GM23338 (cell line): ENCODE data around the gene NUDT16L1. TPM values are rescaled to one million over a fixed set of nuclear protein-coding genes. Genes with fewer than 3 reads are reported as not detected.

ENCODE experiments used
- ATAC-seq: fragments of 200-7000 bp; cut with Tn5 transposase; 3 replicates; pipeline ENCODE4 v1.9.1; 2020
- DNase-seq: peaks from one replicate; pipeline ENCODE4 v3.0.0-alpha.2; 2015; ENCODE audit warnings: low spot score
- H2AFZ ChIP-seq: fragments of 200-600 bp; sonication (generic); 2 replicates; pipeline ENCODE4 v1.8.0; 2016; ENCODE audit warnings: antibody characterized with exemption, mild to moderate bottlenecking, moderate library complexity
- H3F3A ChIP-seq: fragments of 200-600 bp; sonication (generic); replicated peaks from 2 replicates; pipeline ENCODE4 v1.8.0; 2017; ENCODE audit warnings: antibody characterized with exemption, mixed run types, low read depth
- H3K27ac ChIP-seq: fragments of 200-600 bp; sonication (generic); 2 replicates; pipeline ENCODE4 v1.6.1; 2016; ENCODE audit warnings: low read depth
- H3K27me3 ChIP-seq: fragments of 200-600 bp; sonication (generic); 2 replicates; pipeline ENCODE4 v1.8.0; 2016; ENCODE audit warnings: mild to moderate bottlenecking, mixed run types, moderate library complexity; ENCODE audit not compliant: insufficient read depth
- H3K36me3 ChIP-seq: fragments of 200-600 bp; sonication (generic); 2 replicates; pipeline ENCODE4 v1.8.0; 2016; ENCODE audit warnings: mild to moderate bottlenecking; ENCODE audit not compliant: insufficient read depth
- H3K4me1 ChIP-seq: fragments of 200-600 bp; sonication (generic); 2 replicates; pipeline ENCODE4 v1.8.0; 2016; ENCODE audit warnings: mild to moderate bottlenecking, moderate library complexity; ENCODE audit not compliant: insufficient read depth
- H3K4me2 ChIP-seq: fragments of 200-600 bp; sonication (generic); 2 replicates; pipeline ENCODE4 v1.7.1; 2017; ENCODE audit warnings: mixed run types
- H3K4me3 ChIP-seq: fragments of 200-600 bp; sonication (generic); 2 replicates; pipeline ENCODE4 v1.6.1; 2016; ENCODE audit warnings: mixed run types
- H3K79me2 ChIP-seq: fragments of 200-600 bp; sonication (generic); replicated peaks from 2 replicates; pipeline ENCODE4 v1.8.0; 2017; ENCODE audit warnings: mild to moderate bottlenecking; ENCODE audit not compliant: insufficient read depth
- H3K9me2 ChIP-seq: fragments of 200-600 bp; sonication (generic); 2 replicates; pipeline ENCODE4 v1.8.0; 2017; ENCODE audit not compliant: insufficient read depth
- H4K20me1 ChIP-seq: fragments of 200-600 bp; sonication (generic); replicated peaks from 2 replicates; pipeline ENCODE4 v1.8.0; 2017; ENCODE audit warnings: mild to moderate bottlenecking; ENCODE audit not compliant: insufficient read depth
- H3K27ac Mint-ChIP-seq: 2 replicates; pipeline ENCODE4 v1.8.0; 2020; ENCODE audit warnings: inconsistent platforms, mild to moderate bottlenecking, moderate library complexity, mixed read lengths
- H3K27me3 Mint-ChIP-seq: 3 replicates; pipeline ENCODE4 v1.8.0; 2022; ENCODE audit warnings: low read depth, mild to moderate bottlenecking, moderate library complexity, mixed read lengths, inconsistent platforms; ENCODE audit not compliant: insufficient read depth, poor library complexity
- H3K36me3 Mint-ChIP-seq: 3 replicates; pipeline ENCODE4 v1.8.0; 2021; ENCODE audit warnings: low read depth, mild to moderate bottlenecking, inconsistent platforms, moderate library complexity, mixed read lengths
- H3K4me1 Mint-ChIP-seq: 3 replicates; pipeline ENCODE4 v1.8.0; 2020; ENCODE audit warnings: mild to moderate bottlenecking, inconsistent platforms, mixed read lengths
- H3K4me3 Mint-ChIP-seq: 3 replicates; pipeline ENCODE4 v1.8.0; 2021; ENCODE audit warnings: moderate library complexity, mild to moderate bottlenecking, inconsistent platforms, mixed read lengths
- H3K9me3 Mint-ChIP-seq: 3 replicates; pipeline ENCODE4 v1.8.0; 2020; ENCODE audit warnings: moderate library complexity, mild to moderate bottlenecking, inconsistent platforms, mixed read lengths
- CREB1 ChIP-seq: fragments of 250-450 bp; sonication (Bioruptor Pico); IDR thresholded peaks from 2 replicates; pipeline ENCODE4 v1.5.0; 2020; ENCODE audit warnings: low read depth, mild to moderate bottlenecking, moderate library complexity
- EZH2 ChIP-seq: fragments of 200-600 bp; sonication (generic); IDR thresholded peaks from one replicate; pipeline ENCODE4 v1.8.0; 2017; ENCODE audit warnings: antibody characterized with exemption, mild to moderate bottlenecking, low read depth; ENCODE audit not compliant: unreplicated experiment
- EZH2phosphoT487 ChIP-seq: fragments of 200-600 bp; sonication (generic); IDR thresholded peaks from one replicate; pipeline ENCODE4 v1.8.1; 2018; ENCODE audit warnings: antibody characterized with exemption; ENCODE audit not compliant: unreplicated experiment
- JUNB ChIP-seq: IDR thresholded peaks from one replicate; pipeline ENCODE4 v1.6.1; 2016; ENCODE audit warnings: antibody characterized with exemption; ENCODE audit not compliant: unreplicated experiment
- NANOG ChIP-seq: IDR thresholded peaks from 2 replicates; pipeline ENCODE4 v1.6.1; 2016; ENCODE audit warnings: antibody characterized with exemption, borderline replicate concordance
- POLR2AphosphoS5 ChIP-seq: IDR thresholded peaks from 2 replicates; pipeline ENCODE4 v1.6.1; 2016; ENCODE audit warnings: antibody characterized with exemption, low read depth
- STAT1 ChIP-seq: IDR thresholded peaks from one replicate; pipeline ENCODE4 v1.6.1; 2016; ENCODE audit warnings: antibody characterized with exemption; ENCODE audit not compliant: unreplicated experiment
- ZNF114 ChIP-seq: fragments of 250-450 bp; sonication (Bioruptor Pico); IDR thresholded peaks from 2 replicates; pipeline ENCODE4 v1.5.0; 2020; ENCODE audit warnings: mild to moderate bottlenecking, moderate library complexity
- polyA plus RNA-seq: library from polyadenylated mRNA; unstranded; fragments of >200 nt; fragmentation: Nextera tagmentation; extraction: Ambion mirVana; gene quantifications from 2 replicates; pipeline ENCODE4 v1.2.1, GENCODE V29; 2016
- total RNA-seq: library from RNA; depleted of rRNA; stranded (reverse); fragments of >200 nt; shearing (Covaris generic); gene quantifications from 2 replicates; pipeline ENCODE4 v1.2.3, GENCODE V29; 2014
- TF ChIP-seq, protein P1 (sequence below), 2 experiments: fragments of 200-600 bp in 1 of 2; sonication (generic) in 1 of 2; conservative IDR thresholded peaks; 2 replicates each; pipeline versions ENCODE4 v1.5.1 to v1.6.1; 2016 to 2017; ENCODE audit warnings: antibody characterized with exemption in 2 of 2, low read depth in 2 of 2, mild to moderate bottlenecking in 2 of 2, moderate library complexity in 1 of 2
- TF ChIP-seq, protein P2 (sequence below): IDR thresholded peaks from 2 replicates; pipeline ENCODE4 v1.6.1; 2016; ENCODE audit warnings: antibody characterized with exemption
- TF ChIP-seq, protein P3 (sequence below): IDR thresholded peaks from one replicate; pipeline ENCODE4 v1.6.1; 2018; ENCODE audit warnings: antibody characterized with exemption; ENCODE audit not compliant: unreplicated experiment

Gene NUDT16L1
- total and polyA plus RNA-seq, 2 experiments from 2014 or later = 37.1 to 80.4 TPM

DNA sequence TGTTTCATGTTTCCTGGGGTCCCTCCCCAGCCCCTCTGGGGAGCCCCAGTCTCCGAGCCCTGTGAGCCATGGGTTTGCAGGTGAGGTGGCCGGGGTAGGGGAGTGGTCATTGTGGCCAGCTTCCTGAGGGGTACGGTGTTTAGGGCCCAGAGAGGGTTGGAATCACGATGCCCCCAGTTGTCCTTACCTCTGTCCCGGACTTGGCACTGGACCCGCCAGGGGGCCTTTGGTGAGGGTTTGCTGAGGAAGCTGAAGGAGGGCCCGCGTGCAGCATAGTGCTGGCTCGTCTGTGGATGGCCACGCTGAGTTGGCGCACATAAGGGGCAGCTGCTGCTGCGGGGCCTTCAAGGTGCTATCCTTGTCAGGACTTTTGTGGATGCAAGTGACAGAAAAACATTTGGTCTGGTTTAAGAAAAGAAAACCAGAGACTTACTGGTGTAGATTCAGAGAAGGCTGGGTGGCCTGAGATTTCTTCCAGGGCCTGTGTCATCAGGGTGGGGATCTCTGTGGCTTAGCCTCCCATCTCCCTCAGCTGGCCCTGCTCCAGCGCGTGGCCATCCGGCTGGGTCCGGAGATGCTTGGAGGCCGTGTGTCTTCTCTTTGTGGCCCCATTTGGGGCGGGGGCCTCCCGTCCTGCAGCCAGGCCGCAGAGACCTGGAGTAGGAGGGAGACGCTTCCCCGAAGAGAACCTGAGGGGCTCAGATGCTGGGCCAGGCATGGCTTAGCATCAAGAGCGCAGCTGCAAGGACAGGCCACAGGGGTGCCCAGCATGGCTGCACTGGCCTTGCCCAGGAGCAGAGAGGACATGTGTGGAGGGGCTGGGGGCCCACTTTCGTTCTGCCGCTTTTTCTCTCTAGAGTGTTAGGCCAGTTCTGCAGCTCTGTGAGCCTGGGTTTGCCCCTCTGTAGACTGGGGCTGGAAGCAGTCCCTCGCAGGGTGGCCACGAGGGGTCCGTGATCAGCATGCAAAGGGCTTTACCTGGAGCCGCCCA, 33.7 kb upstream of the NUDT16L1 start:
- DNase-seq (no peak), ATAC-seq (no peak; the same call in 2 of the 3 replicates)
- no peaks in the 10 kb centered on the region for H3K27me3 ChIP-seq
- no peak overlapping the region for H3K4me3 ChIP-seq
- no peak overlapping the region for H3K27ac ChIP-seq
- H3K4me2 ChIP-seq = no peak overlapping the region
- TF ChIP-seq, protein P1, sequence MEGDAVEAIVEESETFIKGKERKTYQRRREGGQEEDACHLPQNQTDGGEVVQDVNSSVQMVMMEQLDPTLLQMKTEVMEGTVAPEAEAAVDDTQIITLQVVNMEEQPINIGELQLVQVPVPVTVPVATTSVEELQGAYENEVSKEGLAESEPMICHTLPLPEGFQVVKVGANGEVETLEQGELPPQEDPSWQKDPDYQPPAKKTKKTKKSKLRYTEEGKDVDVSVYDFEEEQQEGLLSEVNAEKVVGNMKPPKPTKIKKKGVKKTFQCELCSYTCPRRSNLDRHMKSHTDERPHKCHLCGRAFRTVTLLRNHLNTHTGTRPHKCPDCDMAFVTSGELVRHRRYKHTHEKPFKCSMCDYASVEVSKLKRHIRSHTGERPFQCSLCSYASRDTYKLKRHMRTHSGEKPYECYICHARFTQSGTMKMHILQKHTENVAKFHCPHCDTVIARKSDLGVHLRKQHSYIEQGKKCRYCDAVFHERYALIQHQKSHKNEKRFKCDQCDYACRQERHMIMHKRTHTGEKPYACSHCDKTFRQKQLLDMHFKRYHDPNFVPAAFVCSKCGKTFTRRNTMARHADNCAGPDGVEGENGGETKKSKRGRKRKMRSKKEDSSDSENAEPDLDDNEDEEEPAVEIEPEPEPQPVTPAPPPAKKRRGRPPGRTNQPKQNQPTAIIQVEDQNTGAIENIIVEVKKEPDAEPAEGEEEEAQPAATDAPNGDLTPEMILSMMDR (conservative IDR thresholded peaks at IDR 0.05; ENCODE audit: low read depth in 2 of 2) = no peak
- TF ChIP-seq JUNB (no peak), ZNF114 (CRISPR knock-in tag) (no peak), EZH2 (no peak), EZH2phosphoT487 (no peak), CREB1 (no peak)
- TF ChIP-seq, protein P2, sequence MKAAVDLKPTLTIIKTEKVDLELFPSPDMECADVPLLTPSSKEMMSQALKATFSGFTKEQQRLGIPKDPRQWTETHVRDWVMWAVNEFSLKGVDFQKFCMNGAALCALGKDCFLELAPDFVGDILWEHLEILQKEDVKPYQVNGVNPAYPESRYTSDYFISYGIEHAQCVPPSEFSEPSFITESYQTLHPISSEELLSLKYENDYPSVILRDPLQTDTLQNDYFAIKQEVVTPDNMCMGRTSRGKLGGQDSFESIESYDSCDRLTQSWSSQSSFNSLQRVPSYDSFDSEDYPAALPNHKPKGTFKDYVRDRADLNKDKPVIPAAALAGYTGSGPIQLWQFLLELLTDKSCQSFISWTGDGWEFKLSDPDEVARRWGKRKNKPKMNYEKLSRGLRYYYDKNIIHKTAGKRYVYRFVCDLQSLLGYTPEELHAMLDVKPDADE = no peak
- H3K4me3 Mint-ChIP-seq = no peak overlapping the region
- H3K27ac Mint-ChIP-seq = no peak overlapping the region
- H3K9me3 Mint-ChIP-seq = no peaks in the 10 kb centered on the region
- peaks cover 3% of the 10 kb centered on the region for H3K27me3 Mint-ChIP-seq
- H3K9me2 ChIP-seq = no peaks in the 10 kb centered on the region
- H3K36me3 Mint-ChIP-seq = peaks cover 16% of the 10 kb centered on the region
- no peaks in the 10 kb centered on the region for H3K4me1 ChIP-seq
- no peaks in the 10 kb centered on the region for H3F3A ChIP-seq
- H4K20me1 ChIP-seq = 0 out of 2 replicates have a peak, but pooled peaks cover 4% of the 10 kb centered on the region
- no peaks in the 10 kb centered on the region; the same call in 1 of the 2 replicates for H3K79me2 ChIP-seq
- H3K4me1 Mint-ChIP-seq = peaks cover 2% of the 10 kb centered on the region; the same call in 1 of the 3 replicates
- no peak overlapping the region for H2AFZ ChIP-seq
- no peaks in the 10 kb centered on the region for H3K36me3 ChIP-seq

DNA sequence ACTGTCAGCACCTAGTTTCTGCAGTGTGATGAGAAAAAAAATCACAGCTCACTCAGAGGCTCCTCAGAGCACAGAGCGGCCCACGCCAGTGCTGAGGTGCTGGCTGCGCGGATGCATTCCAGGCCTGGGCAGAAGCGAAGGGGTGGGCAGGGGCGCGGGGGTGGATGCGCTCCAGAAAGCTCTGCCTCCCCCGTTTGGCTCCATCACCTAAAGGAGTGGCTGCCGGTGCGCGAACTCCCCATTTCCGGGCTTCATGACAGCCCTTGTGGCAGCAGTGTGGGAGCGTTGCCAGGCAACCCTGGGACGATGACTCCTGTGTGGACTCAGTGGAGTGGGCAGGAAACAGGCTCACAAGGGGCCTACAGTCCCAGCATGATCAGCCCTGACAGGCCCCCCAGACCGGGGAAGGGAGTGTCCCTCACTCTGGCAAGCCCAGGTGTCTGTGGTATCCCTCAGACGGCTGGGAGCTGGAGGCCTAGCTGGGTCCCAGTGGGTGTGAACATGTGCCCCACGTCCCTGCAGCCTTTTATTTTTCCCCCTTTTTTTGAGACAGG, 32.8 kb upstream of the NUDT16L1 start:
- Histone ChIP-seq H3F3A (no peaks in the 10 kb centered on the region), H3K4me2 (no peak overlapping the region), H3K27me3 (no peaks in the 10 kb centered on the region), H4K20me1 (0 out of 2 replicates have a peak, but pooled peaks cover 4% of the 10 kb centered on the region), H3K4me3 (no peak overlapping the region), H3K9me2 (no peaks in the 10 kb centered on the region), H3K36me3 (no peaks in the 10 kb centered on the region), H3K4me1 (no peaks in the 10 kb centered on the region), H3K27ac (no peak overlapping the region), H2AFZ (no peak overlapping the region), H3K79me2 (no peaks in the 10 kb centered on the region; the same call in 1 of the 2 replicates)
- no peaks in the 10 kb centered on the region for H3K9me3 Mint-ChIP-seq
- ATAC-seq (no peak), DNase-seq (no peak)
- peaks cover 3% of the 10 kb centered on the region; the same call in 1 of the 3 replicates for H3K4me1 Mint-ChIP-seq
- H3K36me3 Mint-ChIP-seq = peaks cover 14% of the 10 kb centered on the region
- no peak overlapping the region for H3K27ac Mint-ChIP-seq
- H3K27me3 Mint-ChIP-seq = peaks cover 3% of the 10 kb centered on the region
- H3K4me3 Mint-ChIP-seq = no peak overlapping the region
- TF ChIP-seq JUNB (no peak), EZH2phosphoT487 (no peak), POLR2AphosphoS5 (no peak), CREB1 (no peak), STAT1 (no peak), NANOG (no peak)
- TF ChIP-seq, protein P3, sequence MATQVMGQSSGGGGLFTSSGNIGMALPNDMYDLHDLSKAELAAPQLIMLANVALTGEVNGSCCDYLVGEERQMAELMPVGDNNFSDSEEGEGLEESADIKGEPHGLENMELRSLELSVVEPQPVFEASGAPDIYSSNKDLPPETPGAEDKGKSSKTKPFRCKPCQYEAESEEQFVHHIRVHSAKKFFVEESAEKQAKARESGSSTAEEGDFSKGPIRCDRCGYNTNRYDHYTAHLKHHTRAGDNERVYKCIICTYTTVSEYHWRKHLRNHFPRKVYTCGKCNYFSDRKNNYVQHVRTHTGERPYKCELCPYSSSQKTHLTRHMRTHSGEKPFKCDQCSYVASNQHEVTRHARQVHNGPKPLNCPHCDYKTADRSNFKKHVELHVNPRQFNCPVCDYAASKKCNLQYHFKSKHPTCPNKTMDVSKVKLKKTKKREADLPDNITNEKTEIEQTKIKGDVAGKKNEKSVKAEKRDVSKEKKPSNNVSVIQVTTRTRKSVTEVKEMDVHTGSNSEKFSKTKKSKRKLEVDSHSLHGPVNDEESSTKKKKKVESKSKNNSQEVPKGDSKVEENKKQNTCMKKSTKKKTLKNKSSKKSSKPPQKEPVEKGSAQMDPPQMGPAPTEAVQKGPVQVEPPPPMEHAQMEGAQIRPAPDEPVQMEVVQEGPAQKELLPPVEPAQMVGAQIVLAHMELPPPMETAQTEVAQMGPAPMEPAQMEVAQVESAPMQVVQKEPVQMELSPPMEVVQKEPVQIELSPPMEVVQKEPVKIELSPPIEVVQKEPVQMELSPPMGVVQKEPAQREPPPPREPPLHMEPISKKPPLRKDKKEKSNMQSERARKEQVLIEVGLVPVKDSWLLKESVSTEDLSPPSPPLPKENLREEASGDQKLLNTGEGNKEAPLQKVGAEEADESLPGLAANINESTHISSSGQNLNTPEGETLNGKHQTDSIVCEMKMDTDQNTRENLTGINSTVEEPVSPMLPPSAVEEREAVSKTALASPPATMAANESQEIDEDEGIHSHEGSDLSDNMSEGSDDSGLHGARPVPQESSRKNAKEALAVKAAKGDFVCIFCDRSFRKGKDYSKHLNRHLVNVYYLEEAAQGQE = no peak
- TF ChIP-seq, protein P1 (conservative IDR thresholded peaks at IDR 0.05; ENCODE audit: low read depth in 2 of 2) = no peak
- TF ChIP-seq, protein P2 = no peak
